IMR-90 (cell line): ENCODE results near the gene ATG5. TPM values are rescaled to one million over a fixed set of nuclear protein-coding genes. Genes with fewer than 3 reads are reported as not detected.

Experiments
- ATAC-seq: fragments of 200-7000 bp; cut with Tn5 transposase; 2 replicates; pipeline ENCODE4 v1.9.1; 2020; ENCODE audit warnings: low read depth, mild to moderate bottlenecking, moderate library complexity
- BruUV-seq: library from RNA; stranded (reverse); fragments of 400-500 nt; replicated peaks from 2 replicates; lab custom pipeline; 2021; lab: Mats Ljungman, UMichigan
- CTCF ChIA-PET: fragments of 300-600 bp; formaldehyde crosslinking; extraction: SDS; loops from one replicate; lab custom pipeline; 2021; ENCODE audit warnings: antibody characterized with exemption; lab: Yijun Ruan, JAX
- POLR2A ChIA-PET: fragments of 300-600 bp; sonication (Branson Sonifier 250); formaldehyde crosslinking; loops from one replicate; lab custom pipeline; 2022; ENCODE audit warnings: antibody characterized with exemption; ENCODE audit not compliant: unreplicated experiment; lab: Charles Lee
- DNase-seq: peaks from one replicate; pipeline ENCODE4 v3.0.0; 2013
- H2AFZ ChIP-seq: replicated peaks from 2 replicates; pipeline ENCODE3; 2013; ENCODE audit warnings: low read length, mild to moderate bottlenecking; ENCODE audit not compliant: poor library complexity
- H2AK5ac ChIP-seq: 2 replicates; pipeline ENCODE4 v1.6.1; 2013; ENCODE audit warnings: low read depth, low read length, inconsistent platforms
- H2AK9ac ChIP-seq: replicated peaks from 2 replicates; pipeline ENCODE3; 2013; ENCODE audit warnings: mild to moderate bottlenecking, low read depth, low read length, moderate library complexity; ENCODE audit not compliant: poor library complexity
- H2BK120ac ChIP-seq: 2 replicates; pipeline ENCODE4 v1.6.1; 2013; ENCODE audit warnings: low read depth, low read length, inconsistent platforms
- H2BK15ac ChIP-seq: 3 replicates; pipeline ENCODE4 v1.6.1; 2013; ENCODE audit warnings: low read depth, low read length, inconsistent platforms
- H2BK20ac ChIP-seq: 2 replicates; pipeline ENCODE4 v1.6.1; 2013; ENCODE audit warnings: low read depth, mild to moderate bottlenecking, inconsistent platforms, low read length, moderate library complexity
- H2BK5ac ChIP-seq: 2 replicates; pipeline ENCODE4 v1.6.1; 2013; ENCODE audit warnings: mild to moderate bottlenecking, low read depth, low read length, inconsistent platforms; ENCODE audit not compliant: poor library complexity, severe bottlenecking
- H3K14ac ChIP-seq: replicated peaks from 2 replicates; pipeline ENCODE4 v1.6.1; 2013; ENCODE audit warnings: low read depth, low read length, inconsistent platforms
- H3K18ac ChIP-seq: 2 replicates; pipeline ENCODE4 v1.6.1; 2013; ENCODE audit warnings: low read depth, low read length, control low read depth
- H3K23ac ChIP-seq: 2 replicates; pipeline ENCODE4 v1.6.1; 2013; ENCODE audit warnings: low read depth, low read length, inconsistent platforms
- H3K27ac ChIP-seq: 2 replicates; pipeline ENCODE4 v1.5.1; 2013; ENCODE audit warnings: mild to moderate bottlenecking, control low read depth, low read length; ENCODE audit not compliant: insufficient read depth
- H3K27me3 ChIP-seq: 2 replicates; pipeline ENCODE4 v1.6.1; 2013; ENCODE audit warnings: low read length; ENCODE audit not compliant: control insufficient read depth, insufficient read depth
- H3K36me3 ChIP-seq: 2 replicates; pipeline ENCODE4 v1.6.1; 2013; ENCODE audit warnings: low read length, mixed read lengths; ENCODE audit not compliant: control insufficient read depth, insufficient read depth
- H3K4ac ChIP-seq: 2 replicates; pipeline ENCODE4 v1.6.1; 2013; ENCODE audit warnings: low read depth, low read length, inconsistent platforms
- H3K4me1 ChIP-seq: 2 replicates; pipeline ENCODE4 v1.6.1; 2013; ENCODE audit warnings: low read length, mixed read lengths; ENCODE audit not compliant: control insufficient read depth, insufficient read depth
- H3K4me2 ChIP-seq: 2 replicates; pipeline ENCODE4 v1.6.1; 2013; ENCODE audit warnings: low read depth, mild to moderate bottlenecking, control low read depth, low read length, moderate library complexity
- H3K4me3 ChIP-seq: 2 replicates; pipeline ENCODE4 v1.5.1; 2013; ENCODE audit warnings: low read depth, mild to moderate bottlenecking, control low read depth, low read length, moderate library complexity; ENCODE audit not compliant: insufficient read depth
- H3K56ac ChIP-seq: 2 replicates; pipeline ENCODE4 v1.6.1; 2013; ENCODE audit warnings: low read length, inconsistent platforms; ENCODE audit not compliant: insufficient read depth; ENCODE audit errors: extremely low read depth
- H3K79me1 ChIP-seq, 2 experiments: 2 replicates each; pipeline ENCODE4 v1.6.1; 2013; ENCODE audit warnings: low read length in 2 of 2, inconsistent platforms in 1 of 2, low read depth in 1 of 2
- H3K9ac ChIP-seq: 2 replicates; pipeline ENCODE4 v1.6.1; 2013; ENCODE audit warnings: low read depth, low read length, control low read depth
- H3K9me1 ChIP-seq: 2 replicates; pipeline ENCODE4 v1.6.1; 2013; ENCODE audit warnings: low read length, inconsistent platforms; ENCODE audit not compliant: insufficient read depth
- H3K9me3 ChIP-seq: 2 replicates; pipeline ENCODE4 v1.6.1; 2013; ENCODE audit warnings: low read length; ENCODE audit not compliant: control insufficient read depth, insufficient read depth
- H4K20me1 ChIP-seq: 2 replicates; pipeline ENCODE4 v1.6.1; 2013; ENCODE audit warnings: low read length, inconsistent platforms; ENCODE audit not compliant: insufficient read depth
- H4K5ac ChIP-seq: 2 replicates; pipeline ENCODE4 v1.6.1; 2013; ENCODE audit warnings: mild to moderate bottlenecking, low read depth, low read length, control low read depth
- H4K8ac ChIP-seq, 2 experiments: 2 replicates each; pipeline ENCODE4 v1.6.1; 2013; ENCODE audit warnings: low read depth in 2 of 2, low read length in 2 of 2, control low read depth in 1 of 2, inconsistent platforms in 1 of 2
- H4K91ac ChIP-seq: 2 replicates; pipeline ENCODE4 v1.6.1; 2013; ENCODE audit warnings: low read depth, low read length, inconsistent platforms; ENCODE audit not compliant: insufficient read depth
- MAZ ChIP-seq: IDR thresholded peaks from 2 replicates; pipeline ENCODE4 v1.6.1; 2012; ENCODE audit warnings: low read depth, mild to moderate bottlenecking, low read length, improper control_type of control experiment, moderate library complexity, borderline replicate concordance
- WGBS, 2 experiments: methylation state at CpG; one replicate each; pipeline versions ENCODE4 v1.1.5 to v1.1.7; 2013; ENCODE audit warnings: missing lambda C conversion rate in 2 of 2; ENCODE audit not compliant: insufficient read length in 1 of 2; ENCODE audit errors: extremely low coverage in 2 of 2; 5-methylcytosine and 5-hydroxymethylcytosine counted together
- dilution Hi-C: fragments of 300-500 bp; cut with HindIII; formaldehyde crosslinking; loops from one replicate; pipeline ENCODE4 v1.14.3; 2018; ENCODE audit warnings: low sequenced_read_pairs; ENCODE audit not compliant: unreplicated experiment
- in situ Hi-C: fragments of 300-500 bp; cut with MboI; formaldehyde crosslinking; loops from 3 replicates; pipeline ENCODE4 v1.14.3; 2019; ENCODE audit warnings: low sequenced_read_pairs, inconsistent platforms, mixed read lengths
- intact Hi-C: fragments of 100-400 bp; cut with micrococcal nuclease; formaldehyde crosslinking; loops from 2 replicates; pipeline ENCODE4 v1.10.0; 2022
- polyA plus RNA-seq, 3 experiments: library from polyadenylated mRNA; depleted of rRNA; stranded (reverse); fragments of >200 nt; gene quantifications; 2 replicates each; pipeline ENCODE4 v1.2.3, GENCODE V29; 2012; ENCODE audit warnings: low replicate concordance in 1 of 3
- total RNA-seq: library from RNA; depleted of rRNA; stranded (reverse); fragments of >200 nt; gene quantifications from 2 replicates; pipeline ENCODE4 v1.2.3, GENCODE V29; 2012

ATG5 gene
- total and polyA plus RNA-seq, 2 of the 4 experiments (the other 2 are of a cell fraction), result 13.5 to 28.0 TPM

GRCh38 chr6:106197441-106197840, 128.1 kb downstream of the ATG5 start:
- Histone ChIP-seq H2BK20ac (no peak overlapping the region), H3K36me3 (peaks cover 2% of the 10 kb centered on the region; the same call in 1 of the 2 replicates), H2AK9ac (no peak overlapping the region), H3K27ac (no peak overlapping the region), H3K4me2 (no peak overlapping the region), H2AFZ (no peak overlapping the region), H3K4me3 (no peak overlapping the region), H2BK5ac (no peak overlapping the region), H3K9me3 (no peaks in the 10 kb centered on the region), H3K9ac (no peak overlapping the region), H3K18ac (no peak overlapping the region), H3K27me3 (no peaks in the 10 kb centered on the region), H4K20me1 (no peaks in the 10 kb centered on the region), H3K4me1 (peaks cover 4% of the 10 kb centered on the region; the same call in 1 of the 2 replicates), H3K9me1 (no peaks in the 10 kb centered on the region; the same call in 1 of the 2 replicates), H3K56ac (no peak overlapping the region), H3K14ac (no peak overlapping the region), H3K79me1 (peaks cover 4 to 15% of the 10 kb centered on the region in 2 experiments; a peak in 2 of 4 replicates), H2AK5ac (no peak overlapping the region), H4K8ac (no peak overlapping the region; a peak in 1 of 4 replicates), H4K91ac (no peak overlapping the region), H3K4ac (peak overlapping the region; percentile 24; the same call in 1 of the 2 replicates), H2BK120ac (no peak overlapping the region), H2BK15ac (no peak overlapping the region), H3K23ac (no peak overlapping the region), H4K5ac (no peak overlapping the region)
- no TSS peak for BruUV-seq
- dilution Hi-C loops (no loop called here), in situ Hi-C loops (no loop called here), intact Hi-C loops (no loop called here)
- no peak for DNase-seq
- no peak for ATAC-seq
- no CpG with 5 or more reads among the region's 4 CpGs for WGBS, 2 experiments
- ChIA-PET POLR2A (no interaction called here), CTCF (no interaction called here)
- no peak for TF ChIP-seq MAZ
